MM.1S (cell line): Measurements from ENCODE around the gene ERO1A.

Experiments
- CTCF ChIP-seq: fragments of 300-600 bp; sonication (generic); IDR thresholded peaks from 2 replicates; pipeline ENCODE4 v1.5.1; 2016; ENCODE audit warnings: antibody characterized with exemption, low read length, mixed read lengths
- EZH2phosphoT487 ChIP-seq: fragments of 300-600 bp; sonication (generic); IDR thresholded peaks from 2 replicates; pipeline ENCODE4 v1.6.1; 2018; ENCODE audit warnings: antibody characterized with exemption, low read length

GRCh38 chr14:52741865-52742264, 46.5 kb upstream of the ERO1A start:
- TF ChIP-seq EZH2phosphoT487, result no peak
- TF ChIP-seq CTCF, result no peak
